Measurements from ENCODE around the gene RBM33.

RBM33 gene

GRCh38 chr7:155644178-155644970, at the start of gene RBM33:
TSS of gene RBM33 (plus strand) at chr7:155644661. CDS start at chr7:155644877, 216 bp downstream.
- Mint-ChIP-seq H3K9me3 (peaks cover 51% of the 10 kb centered on the region), H3K27ac (peak within 1 kb of the TSS; percentile 98 to 99 (median 99)), H3K27me3 (ENCODE audit: low read depth) (no peaks in the 10 kb centered on the region), H3K36me3 (ENCODE audit: low read depth) (peaks cover 93% of the 10 kb centered on the region), H3K4me1 (peaks cover 29% of the 10 kb centered on the region), H3K4me3 (peak within 1 kb of the TSS; percentile 96 to 99 (median 97))
- no peak for TF ChIP-seq CTCF (IDR thresholded peaks at IDR 0.05; ENCODE audit: unreplicated experiment in 3 of 3)

DNA sequence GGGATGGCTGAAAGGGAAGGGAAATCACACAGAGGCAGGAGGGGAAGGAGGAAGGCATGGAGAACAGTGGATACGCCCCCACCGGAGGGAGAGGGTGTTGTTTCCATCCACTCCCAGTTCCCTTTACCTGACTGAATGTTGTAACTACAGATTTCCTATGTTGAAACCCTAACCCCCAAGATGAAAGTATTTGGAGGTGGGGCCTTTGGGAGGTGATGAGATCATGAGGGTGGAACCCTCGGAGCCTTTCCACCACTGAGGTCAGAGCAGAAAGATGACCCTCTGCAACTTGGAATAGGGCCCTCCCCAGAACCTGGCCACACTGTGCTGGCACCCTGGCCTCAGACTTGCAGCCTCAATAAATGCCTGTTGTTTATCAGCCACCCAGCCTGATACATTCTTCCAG, 49.5 kb upstream of the RBM33 start:
- no peak overlapping the region for H3K27ac Mint-ChIP-seq
- peaks cover 14% of the 10 kb centered on the region for H3K4me1 Mint-ChIP-seq
- H3K9me3 Mint-ChIP-seq = no peaks in the 10 kb centered on the region
- no peak overlapping the region for H3K4me3 Mint-ChIP-seq
- no peaks in the 10 kb centered on the region for H3K36me3 Mint-ChIP-seq (ENCODE audit: low read depth)
- H3K27me3 Mint-ChIP-seq (ENCODE audit: low read depth) = peaks cover 16% of the 10 kb centered on the region
- no peak for TF ChIP-seq CTCF (IDR thresholded peaks at IDR 0.05; ENCODE audit: unreplicated experiment in 3 of 3)

- no peaks in the 10 kb centered on the region for H3K36me3 Mint-ChIP-seq (ENCODE audit: low read depth)
- no peak for TF ChIP-seq CTCF (IDR thresholded peaks at IDR 0.05; ENCODE audit: unreplicated experiment in 3 of 3)
- no peak overlapping the region for H3K27ac Mint-ChIP-seq
- H3K27me3 Mint-ChIP-seq (ENCODE audit: low read depth) = peaks cover 20% of the 10 kb centered on the region
- H3K4me1 Mint-ChIP-seq = peaks cover 14% of the 10 kb centered on the region
- H3K9me3 Mint-ChIP-seq = no peaks in the 10 kb centered on the region
- H3K4me3 Mint-ChIP-seq = no peak overlapping the region
Measured at GRCh38 chr7:155597753-155598140, 46.7 kb upstream of the RBM33 start.

GRCh38 chr7:155598810-155599210, 45.7 kb upstream of the RBM33 start:
- H3K36me3 Mint-ChIP-seq (ENCODE audit: low read depth) = no peaks in the 10 kb centered on the region
- H3K9me3 Mint-ChIP-seq = no peaks in the 10 kb centered on the region
- peaks cover 14% of the 10 kb centered on the region for H3K4me1 Mint-ChIP-seq
- peaks cover 25% of the 10 kb centered on the region for H3K27me3 Mint-ChIP-seq (ENCODE audit: low read depth)
- no peak overlapping the region for H3K4me3 Mint-ChIP-seq
- no peak overlapping the region for H3K27ac Mint-ChIP-seq
- peak; percentile 95 to 97 (median 95) for TF ChIP-seq CTCF (IDR thresholded peaks at IDR 0.05; ENCODE audit: unreplicated experiment in 3 of 3)

DNA sequence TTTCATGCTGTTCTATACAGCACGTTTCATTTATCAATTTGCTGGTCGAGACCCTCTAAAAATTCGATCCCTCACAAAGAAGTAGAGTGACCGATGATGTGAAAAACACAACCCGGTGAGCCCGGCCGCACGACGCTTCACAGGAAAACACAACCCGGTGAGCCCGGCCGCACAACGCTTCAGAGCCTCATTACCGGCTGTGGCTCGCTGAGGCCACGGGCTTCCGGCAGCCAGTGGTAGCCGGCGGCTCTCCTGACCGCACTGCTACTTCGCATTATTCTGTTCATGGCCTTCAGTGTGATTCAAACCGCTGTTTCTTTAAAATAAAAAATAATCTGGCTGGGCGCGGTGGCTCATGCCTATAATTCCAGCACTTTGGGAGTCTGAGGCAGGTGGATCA, 42.3 kb upstream of the RBM33 start:
- H3K4me3 Mint-ChIP-seq = no peak overlapping the region
- no peak for TF ChIP-seq CTCF (IDR thresholded peaks at IDR 0.05; ENCODE audit: unreplicated experiment in 3 of 3)
- peaks cover 7% of the 10 kb centered on the region for H3K9me3 Mint-ChIP-seq

GRCh38 chr7:155602750-155603149, 41.7 kb upstream of the RBM33 start:
- Mint-ChIP-seq H3K4me3 (no peak overlapping the region), H3K36me3 (ENCODE audit: low read depth) (peaks cover 4% of the 10 kb centered on the region), H3K4me1 (no peaks in the 10 kb centered on the region), H3K27me3 (ENCODE audit: low read depth) (peaks cover 21% of the 10 kb centered on the region), H3K27ac (no peak overlapping the region), H3K9me3 (peaks cover 7% of the 10 kb centered on the region)
- TF ChIP-seq CTCF (IDR thresholded peaks at IDR 0.05; ENCODE audit: unreplicated experiment in 3 of 3) = no peak

More for the DNA sequence above, 42.3 kb upstream of the RBM33 start:
- H3K36me3 Mint-ChIP-seq (ENCODE audit: low read depth) = peaks cover 4% of the 10 kb centered on the region
- H3K27me3 Mint-ChIP-seq (ENCODE audit: low read depth) = peaks cover 20% of the 10 kb centered on the region
- no peak overlapping the region for H3K27ac Mint-ChIP-seq
- H3K4me1 Mint-ChIP-seq = no peaks in the 10 kb centered on the region
